SK-N-SH (cell line): ENCODE data around the gene OR7D2.
A peak's percentile ranks its signal among the peaks of the same experiment; 100 is the strongest.

Source experiments
- ELF1 ChIP-seq: IDR thresholded peaks from 2 replicates; pipeline ENCODE4 v1.4.0; 2012
- FOSL2 ChIP-seq: IDR thresholded peaks from 2 replicates; pipeline ENCODE4 v1.4.0; 2012; ENCODE audit warnings: low read depth, mild to moderate bottlenecking, moderate library complexity, borderline replicate concordance
- FOXM1 ChIP-seq: IDR thresholded peaks from 2 replicates; pipeline ENCODE4 v1.4.0; 2012; ENCODE audit warnings: low read depth, mild to moderate bottlenecking
- GABPA ChIP-seq: IDR thresholded peaks from 2 replicates; pipeline ENCODE4 v1.4.0; 2012; ENCODE audit warnings: low read depth, mild to moderate bottlenecking
- GATA2 ChIP-seq: sonication (generic); formaldehyde crosslinking; IDR thresholded peaks from 2 replicates; pipeline ENCODE4 v1.5.0; 2020; ENCODE audit warnings: mild to moderate bottlenecking, missing genetic modification reagents
- IRF3 ChIP-seq: fragments of 150-350 bp; IDR thresholded peaks from 2 replicates; pipeline ENCODE4 v1.6.1; 2016; ENCODE audit warnings: mild to moderate bottlenecking, low read depth, low read length
- JUND ChIP-seq: IDR thresholded peaks from 2 replicates; pipeline ENCODE4 v1.4.0; 2012
- MEF2A ChIP-seq: IDR thresholded peaks from 2 replicates; pipeline ENCODE4 v1.4.0; 2012; ENCODE audit warnings: low read depth, borderline replicate concordance
- POLR2AphosphoS5 ChIP-seq: IDR thresholded peaks from 2 replicates; pipeline ENCODE4 v1.6.1; 2012; ENCODE audit warnings: low read depth, low read length
- RAD21 ChIP-seq: IDR thresholded peaks from 2 replicates; pipeline ENCODE4 v1.6.1; 2012; ENCODE audit warnings: mild to moderate bottlenecking, low read length
- SIN3A ChIP-seq: IDR thresholded peaks from 2 replicates; pipeline ENCODE4 v1.6.1; 2012; ENCODE audit warnings: low read depth, mild to moderate bottlenecking, low read length, moderate library complexity, borderline replicate concordance
- USF2 ChIP-seq: fragments of 150-350 bp; IDR thresholded peaks from 2 replicates; pipeline ENCODE4 v1.6.1; 2017; ENCODE audit warnings: antibody characterized with exemption, low read length, low read depth, borderline replicate concordance
- YY1 ChIP-seq: IDR thresholded peaks from 2 replicates; pipeline ENCODE4 v1.4.0; 2012; ENCODE audit warnings: low read depth, mild to moderate bottlenecking
- TF ChIP-seq, protein P1 (sequence below): fragments of 200-600 bp; sonication (generic); IDR thresholded peaks from 2 replicates; pipeline ENCODE4 v1.6.1; 2017; ENCODE audit warnings: antibody characterized with exemption, mild to moderate bottlenecking, moderate library complexity

GRCh38 chr19:9205501-9206113 is 26.8 kb downstream of the OR7D2 start:
- TF ChIP-seq, protein P1, sequence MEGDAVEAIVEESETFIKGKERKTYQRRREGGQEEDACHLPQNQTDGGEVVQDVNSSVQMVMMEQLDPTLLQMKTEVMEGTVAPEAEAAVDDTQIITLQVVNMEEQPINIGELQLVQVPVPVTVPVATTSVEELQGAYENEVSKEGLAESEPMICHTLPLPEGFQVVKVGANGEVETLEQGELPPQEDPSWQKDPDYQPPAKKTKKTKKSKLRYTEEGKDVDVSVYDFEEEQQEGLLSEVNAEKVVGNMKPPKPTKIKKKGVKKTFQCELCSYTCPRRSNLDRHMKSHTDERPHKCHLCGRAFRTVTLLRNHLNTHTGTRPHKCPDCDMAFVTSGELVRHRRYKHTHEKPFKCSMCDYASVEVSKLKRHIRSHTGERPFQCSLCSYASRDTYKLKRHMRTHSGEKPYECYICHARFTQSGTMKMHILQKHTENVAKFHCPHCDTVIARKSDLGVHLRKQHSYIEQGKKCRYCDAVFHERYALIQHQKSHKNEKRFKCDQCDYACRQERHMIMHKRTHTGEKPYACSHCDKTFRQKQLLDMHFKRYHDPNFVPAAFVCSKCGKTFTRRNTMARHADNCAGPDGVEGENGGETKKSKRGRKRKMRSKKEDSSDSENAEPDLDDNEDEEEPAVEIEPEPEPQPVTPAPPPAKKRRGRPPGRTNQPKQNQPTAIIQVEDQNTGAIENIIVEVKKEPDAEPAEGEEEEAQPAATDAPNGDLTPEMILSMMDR: peak; percentile 85
- TF ChIP-seq RAD21 (peak; percentile 79), SIN3A (no peak), USF2 (no peak), POLR2AphosphoS5 (no peak), FOXM1 (no peak), IRF3 (no peak), FOSL2 (no peak), GABPA (no peak), MEF2A (no peak), ELF1 (no peak), JUND (no peak), YY1 (no peak), GATA2 (CRISPR knock-in tag) (no peak)
